HepG2 (cell line): ENCODE results near the gene A4GNT. TPM values are rescaled to one million over a fixed set of nuclear protein-coding genes. Genes with fewer than 3 reads are reported as not detected.

Source experiments
- AHR ChIP-seq: IDR thresholded peaks from 2 replicates; pipeline ENCODE4 v1.6.1; 2018; ENCODE audit warnings: missing genetic modification reagents, missing compliant biosample characterization
- AKNA ChIP-seq: sonication (generic); formaldehyde crosslinking; IDR thresholded peaks from 2 replicates; pipeline ENCODE4 v1.4.0; 2020; ENCODE audit warnings: missing genetic modification reagents, borderline replicate concordance
- ATF2 ChIP-seq: sonication (generic); formaldehyde crosslinking; IDR thresholded peaks from 2 replicates; pipeline ENCODE4 v1.4.0; 2020; ENCODE audit warnings: missing genetic modification reagents
- CBX5 ChIP-seq: sonication (generic); formaldehyde crosslinking; IDR thresholded peaks from 2 replicates; pipeline ENCODE4 v1.4.0; 2020; ENCODE audit warnings: missing genetic modification reagents, borderline replicate concordance
- CHCHD3 ChIP-seq: sonication (generic); formaldehyde crosslinking; IDR thresholded peaks from 2 replicates; pipeline ENCODE4 v1.8.0; 2022; ENCODE audit warnings: mild to moderate bottlenecking, missing genetic modification reagents, moderate library complexity
- DNMT1 ChIP-seq: sonication (generic); formaldehyde crosslinking; IDR thresholded peaks from 2 replicates; pipeline ENCODE4 v1.5.1; 2020; ENCODE audit warnings: mild to moderate bottlenecking, missing genetic modification reagents
- FOXM1 ChIP-seq: sonication (generic); formaldehyde crosslinking; IDR thresholded peaks from 2 replicates; pipeline ENCODE4 v1.5.0; 2020; ENCODE audit warnings: missing genetic modification reagents
- IRF9 ChIP-seq: sonication (generic); formaldehyde crosslinking; IDR thresholded peaks from 2 replicates; pipeline ENCODE4 v1.8.0; 2022; ENCODE audit warnings: missing genetic modification reagents, mild to moderate bottlenecking, borderline replicate concordance
- KDM3A ChIP-seq: IDR thresholded peaks from 2 replicates; pipeline ENCODE4 v1.6.1; 2018; ENCODE audit warnings: low read depth, missing compliant biosample characterization
- PITX1 ChIP-seq: sonication (generic); formaldehyde crosslinking; IDR thresholded peaks from 2 replicates; pipeline ENCODE4 v1.5.1; 2020; ENCODE audit warnings: mild to moderate bottlenecking, missing genetic modification reagents
- PRMT3 ChIP-seq: sonication (generic); formaldehyde crosslinking; IDR thresholded peaks from 2 replicates; pipeline ENCODE4 v1.8.1; 2022; ENCODE audit warnings: low read depth, mild to moderate bottlenecking, moderate library complexity, missing genetic modification reagents, borderline replicate concordance
- RBFOX2 ChIP-seq: fragments of 200-400 bp; formaldehyde crosslinking; IDR thresholded peaks from 2 replicates; pipeline ENCODE4 v1.6.1; 2017; ENCODE audit warnings: low read depth, mild to moderate bottlenecking, low read length
- SYNCRIP ChIP-seq: fragments of 200-400 bp; formaldehyde crosslinking; IDR thresholded peaks from 2 replicates; pipeline ENCODE4 v1.6.1; 2018; ENCODE audit warnings: mild to moderate bottlenecking, low read depth, low read length; ENCODE audit not compliant: insufficient read depth
- TP53 ChIP-seq: sonication (generic); formaldehyde crosslinking; conservative IDR thresholded peaks from 2 replicates; pipeline ENCODE4 v1.4.0; 2020; ENCODE audit warnings: missing genetic modification reagents
- XRCC5 ChIP-seq: fragments of 200-400 bp; formaldehyde crosslinking; optimal IDR thresholded peaks from 2 replicates; pipeline ENCODE3; 2017; ENCODE audit warnings: mild to moderate bottlenecking, low read length
- ZNF121 ChIP-seq: sonication (generic); formaldehyde crosslinking; IDR thresholded peaks from 2 replicates; pipeline ENCODE4 v1.5.0; 2020; ENCODE audit warnings: mild to moderate bottlenecking, missing genetic modification reagents
- ZNF224 ChIP-seq: sonication (generic); formaldehyde crosslinking; IDR thresholded peaks from 2 replicates; pipeline ENCODE4 v1.5.0; 2020; ENCODE audit warnings: mild to moderate bottlenecking, missing genetic modification reagents
- ZNF280D ChIP-seq: sonication (generic); formaldehyde crosslinking; IDR thresholded peaks from 2 replicates; pipeline ENCODE4 v1.5.1; 2020; ENCODE audit warnings: mild to moderate bottlenecking, missing genetic modification reagents
- ZNF607 ChIP-seq: sonication (generic); formaldehyde crosslinking; IDR thresholded peaks from 2 replicates; pipeline ENCODE4 v1.5.1; 2020; ENCODE audit warnings: missing genetic modification reagents, mild to moderate bottlenecking, borderline replicate concordance
- polyA plus RNA-seq, 8 experiments: library from polyadenylated mRNA; depleted of rRNA in 3 of 8; stranded (reverse) in 7 of 8; unstranded in 1 of 8; fragments of >200 nt; fragmentation: Illumina TruSeq in 4 of 8; extraction: Trizol in 4 of 8; gene quantifications; 2 replicates each; pipeline versions ENCODE4 v1.2.1 to v1.2.3, GENCODE V29; 2011 to 2016; ENCODE audit warnings: low read depth in 4 of 8, missing spikeins in 1 of 8, mixed read lengths in 1 of 8; ENCODE audit not compliant: insufficient read depth in 1 of 8
- total RNA-seq, 5 experiments: library from RNA; depleted of rRNA; stranded (reverse); fragments of >200 nt; fragmentation: Illumina TruSeq; extraction: Trizol; gene quantifications; 2 replicates each; pipeline ENCODE4 v1.2.3, GENCODE V29; 2016; ENCODE audit warnings: low read depth in 1 of 5

The A4GNT gene
- total and polyA plus RNA-seq, 2 of the 13 experiments (the other 11 are each of a cell fraction or from before 2014, with no cell fraction given) = not detected

GRCh38 chr3:138174421-138175131, 42.4 kb upstream of the A4GNT start, which contains the start of gene DBR1 (continued):
- TF ChIP-seq AKNA (CRISPR knock-in tag) = no peak
- TF ChIP-seq SYNCRIP = no peak
- TF ChIP-seq IRF9 (CRISPR knock-in tag) = peak; percentile 65; the same call in 1 of the 2 replicates
- TF ChIP-seq ZNF121 = no peak
- TF ChIP-seq DNMT1 (CRISPR knock-in tag) = 0 out of 2 replicates have a peak, but pooled peaks have one; percentile 51
- TF ChIP-seq CBX5 (CRISPR knock-in tag) = peak; percentile 52; the same call in 1 of the 2 replicates
- TF ChIP-seq RBFOX2 = peak; percentile 85
- 0 out of 2 replicates have a peak, but pooled peaks have one; percentile 67 for TF ChIP-seq ZNF607 (CRISPR knock-in tag)
- peak; percentile 40; the same call in 1 of the 2 replicates for TF ChIP-seq TP53 (CRISPR knock-in tag)
- TF ChIP-seq ATF2 (CRISPR knock-in tag) = peak; percentile 64
- TF ChIP-seq ZNF224 (CRISPR knock-in tag) = no peak
- no peak for TF ChIP-seq PRMT3 (CRISPR knock-in tag)
- no peak for TF ChIP-seq KDM3A
- peak; percentile 83 for TF ChIP-seq ZNF280D (CRISPR knock-in tag)
- TF ChIP-seq CHCHD3 (CRISPR knock-in tag) = 0 out of 2 replicates have a peak, but pooled peaks have one; percentile 64
- peak; percentile 46 for TF ChIP-seq XRCC5
- peak; percentile 73 for TF ChIP-seq PITX1
- no peak for TF ChIP-seq FOXM1 (CRISPR knock-in tag)
- TF ChIP-seq AHR (CRISPR knock-in tag) = peak; percentile 63; the same call in 1 of the 2 replicates
